ENCODE data around the gene CBLC.
"Not testable (repeated sequence)": the region's sequence is repeated elsewhere in the genome, so short reads cannot be mapped to it uniquely, and the experiment has no call there.

Gene CBLC

DNA sequence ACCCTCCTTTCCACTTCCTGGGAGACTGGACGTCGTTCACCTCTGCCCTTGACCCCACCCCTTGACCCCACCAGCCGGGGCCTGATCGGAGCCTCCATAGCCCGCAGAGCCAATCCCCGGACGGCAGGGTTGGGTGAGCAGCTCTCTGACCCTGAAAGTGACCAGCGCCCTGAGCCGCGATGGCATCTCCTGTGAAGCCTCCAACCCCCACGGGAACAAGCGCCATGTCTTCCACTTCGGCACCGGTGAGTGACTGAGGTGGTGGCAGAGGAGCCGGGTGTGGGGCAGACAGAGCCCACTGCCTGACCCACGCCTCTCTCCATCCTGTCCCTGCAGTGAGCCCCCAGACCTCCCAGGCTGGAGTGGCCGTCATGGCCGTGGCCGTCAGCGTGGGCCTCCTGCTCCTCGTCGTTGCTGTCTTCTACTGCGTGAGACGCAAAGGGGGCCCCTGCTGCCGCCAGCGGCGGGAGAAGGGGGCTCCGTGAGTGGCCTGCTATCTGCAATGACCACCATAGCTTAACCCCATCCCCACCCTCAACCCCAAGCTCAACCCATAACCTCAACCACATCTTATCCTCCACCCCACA, 41.6 kb downstream of the CBLC start:
- DNase-seq (ENCODE audit: low read depth in 2 of 2), result no peak

DNA sequence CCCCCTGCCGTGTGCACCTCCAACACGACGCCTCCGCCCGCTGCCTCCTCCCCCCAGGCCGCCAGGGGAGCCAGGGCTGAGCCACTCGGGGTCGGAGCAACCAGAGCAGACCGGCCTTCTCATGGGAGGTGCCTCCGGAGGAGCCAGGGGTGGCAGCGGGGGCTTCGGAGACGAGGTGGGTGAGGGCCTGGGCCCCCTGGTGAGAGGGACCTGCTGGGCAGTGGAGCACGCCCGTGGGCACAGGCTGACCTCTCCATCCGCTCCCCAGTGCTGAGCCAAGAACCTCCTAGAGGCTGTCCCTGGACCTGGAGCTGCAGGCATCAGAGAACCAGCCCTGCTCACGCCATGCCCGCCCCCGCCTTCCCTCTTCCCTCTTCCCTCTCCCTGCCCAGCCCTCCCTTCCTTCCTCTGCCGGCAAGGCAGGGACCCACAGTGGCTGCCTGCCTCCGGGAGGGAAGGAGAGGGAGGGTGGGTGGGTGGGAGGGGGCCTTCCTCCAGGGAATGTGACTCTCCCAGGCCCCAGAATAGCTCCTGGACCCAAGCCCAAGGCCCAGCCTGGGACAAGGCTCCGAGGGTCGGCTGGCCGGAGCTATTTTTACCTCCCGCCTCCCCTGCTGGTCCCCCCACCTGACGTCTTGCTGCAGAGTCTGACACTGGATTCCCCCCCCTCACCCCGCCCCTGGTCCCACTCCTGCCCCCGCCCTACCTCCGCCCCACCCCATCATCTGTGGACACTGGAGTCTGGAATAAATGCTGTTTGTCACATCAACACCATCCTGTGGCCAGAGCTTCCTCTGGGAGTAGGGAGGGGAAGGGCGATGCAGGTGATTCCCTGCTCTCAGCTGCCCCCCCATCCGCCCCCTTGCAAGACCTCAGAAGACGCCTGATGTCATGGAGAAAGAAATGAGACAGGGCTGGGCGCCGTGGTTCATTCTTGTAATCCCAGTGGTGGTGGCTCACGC, 43.2 kb downstream of the CBLC start:
- no peak for DNase-seq (ENCODE audit: low read depth in 2 of 2)

GRCh38 chr19:44822177-44822576, 44.5 kb downstream of the CBLC start:
- DNase-seq (ENCODE audit: low read depth in 2 of 2), result no peak

GRCh38 chr19:44822670-44823372, 45.1 kb downstream of the CBLC start:
- no peak for DNase-seq (ENCODE audit: low read depth in 2 of 2)

GRCh38 chr19:44823373-44823698, 45.6 kb downstream of the CBLC start:
- no peak for DNase-seq (ENCODE audit: low read depth in 2 of 2)

GRCh38 chr19:44824761-44825160, 47.1 kb downstream of the CBLC start:
- DNase-seq (ENCODE audit: low read depth in 2 of 2), result no peak

DNA sequence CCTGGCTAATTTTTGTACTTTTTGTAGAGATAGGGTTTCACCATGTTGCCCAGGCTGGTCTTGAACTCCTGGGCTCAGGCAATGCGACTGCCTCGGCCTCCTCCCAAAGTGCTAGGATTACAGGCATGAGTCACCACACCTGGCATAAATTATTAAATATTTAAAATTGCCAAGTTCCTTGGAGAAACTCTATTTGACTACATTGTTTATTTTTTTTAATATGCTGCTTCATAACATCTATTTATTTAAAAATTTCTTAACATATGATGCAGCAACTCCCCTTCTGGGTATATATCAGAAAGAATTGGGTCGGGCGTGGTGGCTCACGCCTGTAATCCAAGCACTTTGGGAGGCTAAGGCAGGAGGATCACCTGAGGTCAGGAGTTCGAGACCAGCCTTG, 55.2 kb downstream of the CBLC start:
- DNase-seq (ENCODE audit: low read depth in 2 of 2), result not testable (repeated sequence)

- not testable (repeated sequence) for DNase-seq (ENCODE audit: low read depth in 2 of 2)
Observed at GRCh38 chr19:44834399-44834798, 56.7 kb downstream of the CBLC start.

GRCh38 chr19:44839276-44839675, 61.6 kb downstream of the CBLC start:
- no peak for DNase-seq (ENCODE audit: low read depth in 2 of 2)

DNA sequence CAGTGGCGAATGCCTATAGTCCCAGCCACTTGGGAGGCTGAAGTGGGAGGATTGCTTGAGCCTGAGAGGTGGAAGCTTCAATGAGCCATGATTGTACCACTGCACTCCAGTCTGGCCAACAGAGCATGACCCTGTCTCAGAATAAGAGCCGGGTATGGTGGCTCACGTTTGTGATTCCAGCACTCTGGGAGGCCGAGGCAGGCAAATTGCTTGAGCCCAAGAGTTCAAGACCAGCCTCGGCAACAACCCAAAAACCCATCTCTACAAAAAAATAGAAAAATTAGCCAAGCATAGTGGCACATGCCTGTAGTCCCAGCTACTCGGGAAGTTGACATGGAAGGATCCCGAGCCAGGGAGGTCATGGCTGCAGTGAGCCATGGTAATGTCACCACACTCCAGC, 63.1 kb downstream of the CBLC start:
- no peak for DNase-seq (ENCODE audit: low read depth in 2 of 2)

GRCh38 chr19:44841231-44841630, 63.5 kb downstream of the CBLC start:
- DNase-seq (ENCODE audit: low read depth in 2 of 2), result no peak

GRCh38 chr19:44845286-44845611, 67.6 kb downstream of the CBLC start:
- no peak for DNase-seq (ENCODE audit: low read depth in 2 of 2)

- DNase-seq (ENCODE audit: low read depth in 2 of 2), result peak; percentile 76 to 97
Observed at GRCh38 chr19:44845612-44846454, 68.1 kb downstream of the CBLC start, which contains the start of gene NECTIN2. NECTIN2 (plus strand) TSS chr19:44846297; CDS start chr19:44846526, 229 bp downstream.

- DNase-seq (ENCODE audit: low read depth in 2 of 2), result no peak
Observed at GRCh38 chr19:44846455-44847143, 68.9 kb downstream of the CBLC start.

DNA sequence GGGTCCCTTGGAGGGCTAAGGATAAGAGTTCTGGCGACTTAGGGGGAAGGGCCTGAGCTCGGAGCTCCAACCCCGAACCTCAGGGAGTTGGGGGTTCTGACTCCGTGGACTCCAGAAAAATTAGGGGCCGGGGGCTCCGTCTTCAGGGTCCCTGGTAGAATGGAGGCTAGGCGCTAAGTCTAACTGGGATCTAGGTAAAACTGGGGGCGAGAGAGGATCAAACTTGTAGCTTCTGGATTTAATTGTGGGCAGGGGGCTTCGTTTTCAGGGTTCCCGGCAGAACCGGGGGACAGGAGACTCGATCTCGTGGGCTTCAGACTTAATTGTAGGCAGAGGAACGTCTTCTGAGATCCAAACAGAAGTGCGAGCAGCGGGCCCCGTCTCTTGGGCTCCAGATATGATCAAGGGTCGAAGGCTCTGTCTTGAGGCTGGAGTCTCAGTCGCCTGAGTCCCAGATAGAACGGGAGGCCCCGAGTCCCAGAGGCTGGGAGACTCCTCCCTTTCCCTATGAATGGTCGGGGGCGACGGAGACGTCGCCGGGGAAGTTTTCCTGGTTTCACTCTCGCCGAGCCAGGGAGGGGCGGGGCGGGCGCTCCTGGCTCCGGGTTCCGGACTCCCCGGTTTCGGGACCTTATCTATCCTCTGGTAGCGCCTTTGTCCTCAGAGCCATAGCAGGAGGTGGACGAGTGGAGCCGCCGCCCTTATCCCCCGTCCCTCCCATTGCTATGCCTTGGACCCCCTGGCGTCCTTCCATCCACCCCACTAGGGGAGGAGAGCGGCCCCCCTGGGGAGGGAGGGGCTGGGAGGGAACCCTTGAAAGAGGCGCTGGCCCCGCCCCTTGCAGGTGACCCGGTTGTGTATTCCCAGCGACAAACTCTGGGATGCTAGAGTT, 69.7 kb downstream of the CBLC start:
- no peak for DNase-seq (ENCODE audit: low read depth in 2 of 2)

DNA sequence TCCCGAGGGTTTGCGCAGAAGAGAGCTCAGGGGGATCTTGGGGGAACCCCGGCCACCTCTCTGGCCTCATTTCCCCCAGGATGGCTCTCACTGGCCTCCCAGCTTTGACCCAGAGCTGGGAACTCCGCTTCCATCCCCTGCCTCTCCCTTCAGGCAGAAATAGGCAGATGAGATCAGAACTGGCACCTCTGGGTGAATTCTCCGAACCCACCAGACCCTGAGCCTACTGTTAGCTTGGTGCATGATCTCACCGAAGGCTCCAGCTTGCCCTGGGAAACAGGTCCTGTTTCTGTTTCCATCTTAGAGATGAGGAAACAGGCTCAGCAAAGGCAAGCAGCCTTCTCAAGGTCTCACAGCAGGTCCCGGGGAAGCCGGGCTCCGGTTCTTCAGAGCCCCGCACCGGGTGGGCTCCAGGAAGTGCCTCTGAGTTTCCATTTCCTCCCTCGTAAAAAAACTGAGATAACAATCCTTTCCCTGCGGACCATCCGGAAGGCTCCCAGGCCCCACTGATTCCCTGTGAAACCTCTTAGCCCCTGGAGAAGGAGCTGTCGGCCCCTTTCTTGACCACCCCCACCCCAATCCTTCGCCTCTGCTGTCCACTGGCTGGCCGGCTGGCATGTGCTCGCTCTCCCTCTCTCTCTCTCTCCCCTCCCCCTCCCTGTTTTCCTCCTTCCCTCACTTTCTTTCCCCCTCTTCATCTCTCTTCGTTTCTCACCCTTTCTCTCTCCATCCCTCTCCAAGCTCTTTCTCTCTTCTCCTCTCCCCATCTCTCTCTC, 70.5 kb downstream of the CBLC start:
- no peak for DNase-seq (ENCODE audit: low read depth in 2 of 2)

DNA sequence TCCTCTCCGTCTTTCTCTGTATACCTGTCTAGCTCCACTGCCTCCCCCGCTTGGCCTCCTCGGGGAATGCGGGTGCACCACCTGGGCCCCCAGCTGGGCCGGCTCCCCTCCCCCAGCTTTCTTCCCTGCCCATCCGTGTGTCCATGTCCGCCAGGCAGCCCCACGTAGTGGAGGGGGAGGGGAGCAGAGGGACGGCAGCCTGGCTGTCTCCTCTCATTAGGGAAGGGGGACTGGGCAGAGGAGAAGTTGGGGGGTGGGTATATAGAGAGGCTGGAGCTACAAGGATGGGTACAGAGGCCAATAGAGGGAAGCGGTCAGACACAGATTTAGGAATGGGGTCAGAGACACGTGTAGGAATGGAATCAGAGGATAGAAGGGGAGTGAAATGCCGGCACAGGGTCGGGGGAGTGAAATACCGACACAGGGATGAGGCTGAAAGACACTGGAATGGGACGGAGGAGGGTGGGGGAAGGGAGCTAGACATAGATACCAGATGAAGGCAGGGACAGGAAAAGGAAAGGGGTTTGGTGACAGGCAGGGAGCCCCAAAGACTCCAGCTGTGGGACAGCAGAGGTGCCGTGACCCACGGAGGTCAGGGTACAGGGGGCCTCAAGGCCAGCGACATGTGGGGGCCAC, 71.2 kb downstream of the CBLC start:
- DNase-seq (ENCODE audit: low read depth in 2 of 2), result no peak
